ENCODE data around the gene TMEM222.

The TMEM222 gene

GRCh38 chr1:27335506-27336422 is 13.8 kb downstream of the TMEM222 start:
- no peak overlapping the region for H3K4me2 ChIP-seq (ENCODE audit: low read length)
- peaks cover 44% of the 10 kb centered on the region for H3K36me3 ChIP-seq (ENCODE audit: control insufficient read depth, low read length)
- H3K79me2 ChIP-seq (ENCODE audit: control insufficient read depth, low read length), result peaks cover 4% of the 10 kb centered on the region; the same call in 1 of the 2 replicates
- no peak overlapping the region for H3K27ac ChIP-seq (ENCODE audit: low read depth, low read length)
- no peak overlapping the region for H3K4me3 ChIP-seq (ENCODE audit: low read length)
- no peak for TF ChIP-seq EZH2phosphoT487 (IDR thresholded peaks at IDR 0.05; ENCODE audit: borderline replicate concordance, low read length)
- no peak for TF ChIP-seq CTCF (IDR thresholded peaks at IDR 0.05; ENCODE audit: low read depth, low read length, poor library complexity, severe bottlenecking)
- H3K9me3 ChIP-seq (ENCODE audit: control insufficient read depth, insufficient read depth, low read length), result no peaks in the 10 kb centered on the region
- H4K20me1 ChIP-seq (ENCODE audit: control insufficient read depth, insufficient read depth, low read depth, low read length), result no peaks in the 10 kb centered on the region
- no peaks in the 10 kb centered on the region for H3K9me2 ChIP-seq (replicated peaks; ENCODE audit: control insufficient read depth, low read length)
- no peaks in the 10 kb centered on the region for H3K27me3 ChIP-seq (ENCODE audit: control insufficient read depth, low read length)
- peaks cover 16% of the 10 kb centered on the region for H3K4me1 ChIP-seq (ENCODE audit: control insufficient read depth, low read length)
- peaks cover 3% of the 10 kb centered on the region; the same call in 1 of the 2 replicates for H3F3A ChIP-seq (ENCODE audit: control insufficient read depth, insufficient read depth)

GRCh38 chr1:27336756-27337155 is 14.8 kb downstream of the TMEM222 start:
- H3K4me3 ChIP-seq (ENCODE audit: low read length), result no peak overlapping the region
- no peaks in the 10 kb centered on the region for H3K27me3 ChIP-seq (ENCODE audit: control insufficient read depth, low read length)
- H3K9me2 ChIP-seq (replicated peaks; ENCODE audit: control insufficient read depth, low read length), result no peaks in the 10 kb centered on the region
- H3K27ac ChIP-seq (ENCODE audit: low read depth, low read length), result no peak overlapping the region
- H3K9me3 ChIP-seq (ENCODE audit: control insufficient read depth, insufficient read depth, low read length), result no peaks in the 10 kb centered on the region
- H4K20me1 ChIP-seq (ENCODE audit: control insufficient read depth, insufficient read depth, low read depth, low read length), result no peaks in the 10 kb centered on the region
- H3K79me2 ChIP-seq (ENCODE audit: control insufficient read depth, low read length), result no peaks in the 10 kb centered on the region
- H3F3A ChIP-seq (ENCODE audit: control insufficient read depth, insufficient read depth), result peaks cover 3% of the 10 kb centered on the region; the same call in 1 of the 2 replicates
- no peak overlapping the region for H3K4me2 ChIP-seq (ENCODE audit: low read length)
- peaks cover 26% of the 10 kb centered on the region for H3K4me1 ChIP-seq (ENCODE audit: control insufficient read depth, low read length)
- H3K36me3 ChIP-seq (ENCODE audit: control insufficient read depth, low read length), result peaks cover 39% of the 10 kb centered on the region
- no peak for TF ChIP-seq EZH2phosphoT487 (IDR thresholded peaks at IDR 0.05; ENCODE audit: borderline replicate concordance, low read length)
- TF ChIP-seq CTCF (IDR thresholded peaks at IDR 0.05; ENCODE audit: low read depth, low read length, poor library complexity, severe bottlenecking), result no peak

- no peaks in the 10 kb centered on the region for H3K9me3 ChIP-seq (ENCODE audit: control insufficient read depth, insufficient read depth, low read length)
- peaks cover 19% of the 10 kb centered on the region for H3K36me3 ChIP-seq (ENCODE audit: control insufficient read depth, low read length)
- no peaks in the 10 kb centered on the region for H3K27me3 ChIP-seq (ENCODE audit: control insufficient read depth, low read length)
- H3K9me2 ChIP-seq (replicated peaks; ENCODE audit: control insufficient read depth, low read length), result no peaks in the 10 kb centered on the region
- no peak for TF ChIP-seq EZH2phosphoT487 (IDR thresholded peaks at IDR 0.05; ENCODE audit: borderline replicate concordance, low read length)
- no peak for TF ChIP-seq CTCF (IDR thresholded peaks at IDR 0.05; ENCODE audit: low read depth, low read length, poor library complexity, severe bottlenecking)
- H3F3A ChIP-seq (ENCODE audit: control insufficient read depth, insufficient read depth), result peaks cover 3% of the 10 kb centered on the region; the same call in 1 of the 2 replicates
- H3K4me2 ChIP-seq (ENCODE audit: low read length), result no peak overlapping the region
- no peaks in the 10 kb centered on the region for H4K20me1 ChIP-seq (ENCODE audit: control insufficient read depth, insufficient read depth, low read depth, low read length)
- H3K79me2 ChIP-seq (ENCODE audit: control insufficient read depth, low read length), result peaks cover 17% of the 10 kb centered on the region
- no peak overlapping the region for H3K27ac ChIP-seq (ENCODE audit: low read depth, low read length)
- H3K4me3 ChIP-seq (ENCODE audit: low read length), result no peak overlapping the region
- peaks cover 46% of the 10 kb centered on the region for H3K4me1 ChIP-seq (ENCODE audit: control insufficient read depth, low read length)
Observed at GRCh38 chr1:27338751-27339150, 16.8 kb downstream of the TMEM222 start.

All from DOHH2 (cell line).